Spleen (tissue), 11 donors: ENCODE results near the gene PLEKHJ1. TPM values are rescaled to one million over a fixed set of nuclear protein-coding genes. Genes with fewer than 3 reads are reported as not detected.

Source experiments
- DNase-seq: peaks from one replicate; pipeline ENCODE4 v3.0.0-alpha.2; 2020
- H3K27ac ChIP-seq, 8 donors: fragments of 200-600 bp; sonication (generic) in 7 of 8; 1 replicate in 4 of 8; 2 replicates in 4 of 8; pipeline versions ENCODE4 v1.5.0 to v1.8.0; 2016 to 2021; ENCODE audit warnings: inconsistent platforms in 4 of 8, mild to moderate bottlenecking in 4 of 8, moderate library complexity in 1 of 8
- H3K27me3 ChIP-seq, 7 donors: fragments of 200-600 bp; sonication (generic) in 6 of 7; replicated peaks in 1 of 7; 1 replicate in 4 of 7; 2 replicates in 3 of 7; pipeline versions ENCODE4 v1.5.0 to v1.8.0; 2016 to 2021; ENCODE audit warnings: inconsistent platforms in 3 of 7, mild to moderate bottlenecking in 1 of 7
- H3K36me3 ChIP-seq, 6 donors: fragments of 200-600 bp; sonication (generic) in 5 of 6; 1 replicate in 4 of 6; 2 replicates in 2 of 6; pipeline versions ENCODE4 v1.5.0 to v1.8.0; 2016 to 2021; ENCODE audit warnings: inconsistent platforms in 2 of 6
- H3K4me1 ChIP-seq, 6 donors: fragments of 200-600 bp; sonication (generic) in 5 of 6; 1 replicate in 3 of 6; 2 replicates in 3 of 6; pipeline versions ENCODE4 v1.5.0 to v1.8.0; 2016 to 2021; ENCODE audit warnings: inconsistent platforms in 3 of 6
- H3K4me3 ChIP-seq, 8 donors: fragments of 200-600 bp; sonication (generic) in 7 of 8; 1 replicate in 4 of 8; 2 replicates in 4 of 8; pipeline versions ENCODE4 v1.5.0 to v1.8.0; 2016 to 2021; ENCODE audit warnings: inconsistent platforms in 4 of 8, mild to moderate bottlenecking in 4 of 8, moderate library complexity in 2 of 8
- H3K9me3 ChIP-seq, 8 donors: fragments of 200-600 bp; sonication (generic) in 7 of 8; 1 replicate in 4 of 8; 2 replicates in 4 of 8; pipeline versions ENCODE4 v1.5.0 to v1.8.0; 2016 to 2021; ENCODE audit warnings: inconsistent platforms in 4 of 8
- CTCF ChIP-seq, 11 experiments: fragments of 200-600 bp in 7 of 11; fragments of 450-650 bp in 4 of 11; sonication (generic) in 4 of 11; IDR thresholded peaks in 8 of 11; conservative IDR thresholded peaks in 3 of 11; 1 replicate in 7 of 11; 2 replicates in 4 of 11; pipeline versions ENCODE4 v1.4.0 to v1.8.0; 2016 to 2021; ENCODE audit warnings: antibody characterized with exemption in 11 of 11, inconsistent platforms in 4 of 11, mild to moderate bottlenecking in 1 of 11
- POLR2A ChIP-seq, 3 donors: fragments of 450-650 bp; IDR thresholded peaks; one replicate each; pipeline ENCODE4 v1.5.1; 2017; ENCODE audit warnings: antibody characterized with exemption in 3 of 3, mild to moderate bottlenecking in 1 of 3
- POLR2AphosphoS5 ChIP-seq, 3 donors: sonication (generic); formaldehyde crosslinking; IDR thresholded peaks; one replicate each; pipeline ENCODE4 v1.5.1; 2017; ENCODE audit warnings: antibody characterized with exemption in 3 of 3
- WGBS, 5 donors: extraction: QIAGEN DNeasy Blood & Tissue Kit in 3 of 5; methylation state at CpG; one replicate each; pipeline versions ENCODE4 v1.1.5 to v1.1.7; 2013 to 2018; 5-methylcytosine and 5-hydroxymethylcytosine counted together
- intact Hi-C: fragments of 100-400 bp; cut with DNase I; formaldehyde crosslinking; loops from one replicate; pipeline ENCODE4 v1.15.0; 2023; ENCODE audit warnings: low total_unique reads
- polyA plus RNA-seq, 3 donors: library from polyadenylated mRNA; stranded (reverse); fragments of 200-250 nt; gene quantifications; one replicate each; pipeline ENCODE4 v1.2.1, GENCODE V29; 2013
- total RNA-seq, 7 donors: library from RNA; depleted of rRNA in 3 of 7; stranded (reverse); fragments of >200 nt in 3 of 7; fragmentation: NEBNext Ultra II Directional in 4 of 7; extraction: Animal tissue kit (Norgen Biotek cat#: 25700) in 4 of 7; gene quantifications; one replicate each; pipeline versions ENCODE4 v1.1.0 to v1.2.1, GENCODE V29; 2016 to 2021
- donor health status: healthy with polysubstance abuse.
- donor health status: DM: no; HTN: no; CAD: no; lungs with moderate emphysema.
- donor health status: DM: no; HTN: no; CAD: no.
- donor health status: Bipolar disorder and iron deficiency.
- donor health status: healthy.
- donor health status: DM: no; HTN: no; CAD: no.
- donor health status: DM: yes; HTN: yes; CAD: no.

The PLEKHJ1 gene
- total and polyA plus RNA-seq, 10 donors: 37.7 to 117 (median 57.4) TPM

- H3K27ac ChIP-seq: no peak overlapping the region
- H3K36me3 ChIP-seq: peaks cover 0 to 100% (median 88%) of the 10 kb centered on the region in 6 donors
- no peak for TF ChIP-seq CTCF (IDR thresholded peaks at IDR 0.05 in 8 of 11, conservative IDR thresholded peaks at IDR 0.05 in 3 of 11)
- peak in 1 of 3 donors; percentile 44 for TF ChIP-seq POLR2AphosphoS5 (IDR thresholded peaks at IDR 0.05)
- no peaks in the 10 kb centered on the region for H3K9me3 ChIP-seq
- DNase-seq: no peak
- H3K27me3 ChIP-seq: no peaks in the 10 kb centered on the region
- WGBS, 5 donors: 95 to 97% (median 96%) methylated on average over 18 to 21 of the region's 21 CpGs
- no peak overlapping the region for H3K4me3 ChIP-seq
- H3K4me1 ChIP-seq: peaks cover 0 to 44% (median 20%) of the 10 kb centered on the region in 6 donors
- intact Hi-C loops: no loop called here
Measured at GRCh38 chr19:2219726-2220125, 16.4 kb downstream of the PLEKHJ1 start.

GRCh38 chr19:2217591-2217990, 18.5 kb downstream of the PLEKHJ1 start:
- Histone ChIP-seq H3K9me3 (no peaks in the 10 kb centered on the region), H3K4me3 (no peak overlapping the region), H3K4me1 (peaks cover 0 to 25% (median 3%) of the 10 kb centered on the region in 6 donors), H3K27me3 (no peaks in the 10 kb centered on the region), H3K27ac (no peak overlapping the region), H3K36me3 (peaks cover 0 to 100% (median 96%) of the 10 kb centered on the region in 6 donors)
- no peak for DNase-seq
- WGBS, 5 donors: 93 to 99% (median 96%) methylated on average over 10 to 22 of the region's 22 CpGs
- TF ChIP-seq POLR2A (IDR thresholded peaks at IDR 0.05) (no peak), POLR2AphosphoS5 (IDR thresholded peaks at IDR 0.05) (peak in 1 of 3 donors; percentile 31)
- intact Hi-C loops: no loop called here

GRCh38 chr19:2216361-2217225, 19.5 kb downstream of the PLEKHJ1 start:
- H3K4me3 ChIP-seq: no peak overlapping the region
- peaks cover 0 to 100% (median 96%) of the 10 kb centered on the region in 6 donors for H3K36me3 ChIP-seq
- WGBS, 5 donors: 96 to 98% (median 97%) methylated on average over 21 to 43 of the region's 43 CpGs
- TF ChIP-seq POLR2AphosphoS5 (IDR thresholded peaks at IDR 0.05) (peak in 1 of 3 donors; percentile 67), POLR2A (IDR thresholded peaks at IDR 0.05) (no peak), CTCF (IDR thresholded peaks at IDR 0.05 in 8 of 11, conservative IDR thresholded peaks at IDR 0.05 in 3 of 11) (no peak)
- intact Hi-C loops: no loop called here
- no peaks in the 10 kb centered on the region for H3K9me3 ChIP-seq
- DNase-seq: no peak
- peak overlapping the region in 3 of 8 donors; percentile 21 to 54 (median 31) for H3K27ac ChIP-seq
- H3K27me3 ChIP-seq: no peaks in the 10 kb centered on the region
- H3K4me1 ChIP-seq: peaks cover 0 to 16% (median 2%) of the 10 kb centered on the region in 6 donors

- intact Hi-C loops: no loop called here
- DNase-seq: no peak
Measured at GRCh38 chr19:2215281-2215751, 20.8 kb downstream of the PLEKHJ1 start.

More at GRCh38 chr19:2215281-2215751, 20.8 kb downstream of the PLEKHJ1 start:
- Histone ChIP-seq H3K27ac (peak overlapping the region in 4 of 8 donors; percentile 21 to 54 (median 30)), H3K36me3 (peaks cover 0 to 100% (median 97%) of the 10 kb centered on the region in 6 donors), H3K9me3 (no peaks in the 10 kb centered on the region), H3K4me3 (peak overlapping the region in 1 of 8 donors; percentile 7), H3K27me3 (no peaks in the 10 kb centered on the region), H3K4me1 (peaks cover 0 to 11% (median 2%) of the 10 kb centered on the region in 6 donors)
- TF ChIP-seq CTCF (IDR thresholded peaks at IDR 0.05 in 8 of 11, conservative IDR thresholded peaks at IDR 0.05 in 3 of 11): no peak
- TF ChIP-seq POLR2A (IDR thresholded peaks at IDR 0.05): no peak
- TF ChIP-seq POLR2AphosphoS5 (IDR thresholded peaks at IDR 0.05): peak in 2 of 3 donors; percentile 51 to 59
- WGBS, 5 donors: 71 to 84% (median 80%) methylated on average over 20 to 31 of the region's 31 CpGs
